ENCODE measurements around the gene MICAL2.

Gene MICAL2

GRCh38 chr11:12269104-12269441 is 158.7 kb downstream of the MICAL2 start:
- no peak overlapping the region for H3K4me3 ChIP-seq (ENCODE audit: low read length)
- peak; percentile 63 for DNase-seq (ENCODE audit: low read depth)
- TF ChIP-seq, protein P1, sequence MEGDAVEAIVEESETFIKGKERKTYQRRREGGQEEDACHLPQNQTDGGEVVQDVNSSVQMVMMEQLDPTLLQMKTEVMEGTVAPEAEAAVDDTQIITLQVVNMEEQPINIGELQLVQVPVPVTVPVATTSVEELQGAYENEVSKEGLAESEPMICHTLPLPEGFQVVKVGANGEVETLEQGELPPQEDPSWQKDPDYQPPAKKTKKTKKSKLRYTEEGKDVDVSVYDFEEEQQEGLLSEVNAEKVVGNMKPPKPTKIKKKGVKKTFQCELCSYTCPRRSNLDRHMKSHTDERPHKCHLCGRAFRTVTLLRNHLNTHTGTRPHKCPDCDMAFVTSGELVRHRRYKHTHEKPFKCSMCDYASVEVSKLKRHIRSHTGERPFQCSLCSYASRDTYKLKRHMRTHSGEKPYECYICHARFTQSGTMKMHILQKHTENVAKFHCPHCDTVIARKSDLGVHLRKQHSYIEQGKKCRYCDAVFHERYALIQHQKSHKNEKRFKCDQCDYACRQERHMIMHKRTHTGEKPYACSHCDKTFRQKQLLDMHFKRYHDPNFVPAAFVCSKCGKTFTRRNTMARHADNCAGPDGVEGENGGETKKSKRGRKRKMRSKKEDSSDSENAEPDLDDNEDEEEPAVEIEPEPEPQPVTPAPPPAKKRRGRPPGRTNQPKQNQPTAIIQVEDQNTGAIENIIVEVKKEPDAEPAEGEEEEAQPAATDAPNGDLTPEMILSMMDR (IDR thresholded peaks at IDR 0.05; ENCODE audit: insufficient read depth, low read depth, low read length, missing control alignments), result no peak

DNA sequence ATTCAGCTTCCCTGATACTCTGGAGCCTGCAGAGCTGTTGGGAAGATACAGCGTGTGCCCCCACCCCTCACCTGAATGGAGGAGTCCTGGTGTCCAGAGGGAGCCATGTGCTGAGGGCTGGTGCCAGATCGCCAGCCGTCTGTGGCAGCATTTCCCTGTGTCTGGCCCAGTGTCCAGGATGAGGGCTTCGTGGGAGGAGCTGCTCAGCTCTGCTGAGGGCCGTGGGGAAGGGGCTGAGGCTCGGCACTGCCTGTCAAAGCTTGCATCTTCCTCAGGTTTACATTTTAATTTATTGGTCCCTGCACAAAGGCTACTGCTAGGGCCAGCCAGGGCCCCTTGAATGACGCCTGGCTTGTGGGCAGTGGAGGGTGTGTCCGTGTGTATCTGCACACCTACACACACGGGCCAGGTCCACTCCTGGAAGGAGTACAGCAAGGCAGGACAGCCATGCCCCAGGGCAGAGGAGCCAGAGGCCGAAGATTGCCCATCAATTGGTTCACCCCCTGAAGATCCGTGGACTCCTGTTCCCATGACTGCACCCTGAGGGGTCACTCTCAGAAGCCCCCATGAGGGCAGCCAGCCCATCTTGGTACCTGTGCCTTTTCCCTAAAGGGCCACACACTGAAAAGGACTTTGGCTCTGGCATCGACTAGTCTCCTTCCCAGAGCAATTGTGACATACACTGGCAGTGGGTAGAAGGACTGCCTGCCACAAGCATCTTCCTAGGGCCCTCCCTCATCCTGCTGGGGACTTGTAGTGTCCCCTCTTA is 159.2 kb downstream of the MICAL2 start:
- H3K4me3 ChIP-seq (ENCODE audit: low read length), result no peak overlapping the region
- TF ChIP-seq, protein P1 (IDR thresholded peaks at IDR 0.05; ENCODE audit: insufficient read depth, low read depth, low read length, missing control alignments), result no peak
- no peak for DNase-seq (ENCODE audit: low read depth)

DNA sequence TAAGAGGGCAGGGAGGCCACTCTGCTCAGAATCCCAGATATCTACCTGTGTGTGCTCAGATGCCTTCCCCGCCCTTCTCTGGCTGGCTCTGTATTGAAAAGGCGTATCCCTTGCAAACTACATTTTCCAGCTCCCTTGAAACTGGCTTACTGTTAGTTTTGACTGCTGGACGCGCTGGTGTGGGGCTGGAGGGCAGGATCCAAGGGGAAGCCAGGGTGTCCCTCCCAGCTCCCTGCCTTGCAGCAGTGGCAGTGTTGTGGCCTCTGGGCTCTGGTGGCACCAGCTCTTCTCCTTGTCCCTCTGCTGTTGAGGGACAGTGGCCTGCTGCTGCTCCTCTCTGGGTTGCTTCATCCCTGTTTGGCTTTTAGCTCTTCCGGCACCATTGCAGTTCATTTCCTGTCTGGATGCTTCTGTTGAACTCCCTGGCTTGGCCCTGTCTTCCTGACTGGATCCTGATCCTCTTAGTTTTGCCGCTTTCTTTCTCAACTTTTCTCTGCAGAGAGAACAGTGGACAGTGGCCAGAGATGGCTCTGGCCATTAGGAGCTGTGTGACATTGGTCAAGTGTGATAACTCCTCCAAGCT is 159.9 kb downstream of the MICAL2 start:
- TF ChIP-seq, protein P1 (IDR thresholded peaks at IDR 0.05; ENCODE audit: insufficient read depth, low read depth, low read length, missing control alignments), result no peak
- DNase-seq (ENCODE audit: low read depth), result no peak
- H3K4me3 ChIP-seq (ENCODE audit: low read length), result no peak overlapping the region

DNA sequence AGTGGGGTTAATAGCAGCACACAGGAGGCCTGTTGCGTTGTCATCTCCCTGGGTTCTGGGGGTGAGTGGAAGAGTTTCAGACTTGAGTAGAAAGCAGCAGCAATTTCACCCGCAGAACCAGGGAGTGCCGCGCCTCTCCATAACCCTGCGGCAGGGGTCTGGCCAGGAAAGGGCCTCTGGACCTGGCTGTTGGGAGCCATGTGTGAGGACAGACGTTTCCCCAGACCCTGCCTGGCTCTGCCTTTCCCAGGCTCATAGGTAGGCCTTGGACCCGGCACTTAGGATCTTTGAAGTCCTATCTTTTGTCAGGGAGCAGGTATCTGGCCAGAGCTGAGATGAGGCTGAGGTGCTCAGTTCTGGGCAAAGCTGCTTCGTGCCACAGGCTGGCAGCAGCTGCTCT is 160.4 kb downstream of the MICAL2 start:
- TF ChIP-seq, protein P1 (IDR thresholded peaks at IDR 0.05; ENCODE audit: insufficient read depth, low read depth, low read length, missing control alignments), result no peak
- DNase-seq (ENCODE audit: low read depth), result no peak
- H3K4me3 ChIP-seq (ENCODE audit: low read length), result no peak overlapping the region

- TF ChIP-seq, protein P1 (IDR thresholded peaks at IDR 0.05; ENCODE audit: insufficient read depth, low read depth, low read length, missing control alignments), result no peak
- H3K4me3 ChIP-seq (ENCODE audit: low read length), result no peak overlapping the region
- DNase-seq (ENCODE audit: low read depth), result no peak
Measured at GRCh38 chr11:12271241-12271640, 160.9 kb downstream of the MICAL2 start.

GRCh38 chr11:12271826-12272366 is 161.5 kb downstream of the MICAL2 start:
- H3K4me3 ChIP-seq (ENCODE audit: low read length), result no peak overlapping the region
- TF ChIP-seq, protein P1 (IDR thresholded peaks at IDR 0.05; ENCODE audit: insufficient read depth, low read depth, low read length, missing control alignments), result no peak
- no peak for DNase-seq (ENCODE audit: low read depth)

Data from epithelial cell of esophagus (primary cell).